K562 (cell line): Measurements from ENCODE around the gene SIGLEC5. TPM values are rescaled to one million over a fixed set of nuclear protein-coding genes. Genes with fewer than 3 reads are reported as not detected.

Experiments
- CCNT2 ChIP-seq: IDR thresholded peaks from 2 replicates; pipeline ENCODE4 v1.6.1; 2011; ENCODE audit warnings: borderline replicate concordance, low read depth, mild to moderate bottlenecking, moderate library complexity, mixed read lengths, low read length; ENCODE audit not compliant: insufficient read length; ENCODE audit errors: extremely low read depth
- DMBX1 ChIP-seq: fragments of 250-450 bp; sonication (Bioruptor Pico); IDR thresholded peaks from 2 replicates; pipeline ENCODE4 v1.8.0; 2022; ENCODE audit warnings: inconsistent platforms, mild to moderate bottlenecking, moderate library complexity, borderline replicate concordance
- E4F1 ChIP-seq: fragments of 250-450 bp; sonication (Bioruptor Pico); IDR thresholded peaks from 2 replicates; pipeline ENCODE4 v1.5.0; 2021; ENCODE audit warnings: mild to moderate bottlenecking, borderline replicate concordance
- ELF2 ChIP-seq: fragments of 250-450 bp; sonication (Bioruptor Pico); IDR thresholded peaks from 2 replicates; pipeline ENCODE4 v1.5.0; 2021; ENCODE audit warnings: mild to moderate bottlenecking
- FOSL1 ChIP-seq: fragments of 200-800 bp; sonication (Bioruptor generic); conservative IDR thresholded peaks from 2 replicates; pipeline ENCODE4 v1.6.1; 2016; ENCODE audit warnings: missing genetic modification characterization, missing compliant biosample characterization
- GABPB1 ChIP-seq: sonication (generic); formaldehyde crosslinking; IDR thresholded peaks from 2 replicates; pipeline ENCODE4 v1.8.0; 2022; ENCODE audit warnings: mild to moderate bottlenecking, missing genetic modification reagents
- HNRNPL ChIP-seq: fragments of 200-400 bp; formaldehyde crosslinking; IDR thresholded peaks from 2 replicates; pipeline ENCODE4 v1.6.1; 2017; ENCODE audit warnings: low read depth, mild to moderate bottlenecking, low read length
- KLF1 ChIP-seq: fragments of 450-650 bp; IDR thresholded peaks from 2 replicates; pipeline ENCODE4 v1.6.1; 2016; ENCODE audit warnings: missing genetic modification characterization, missing compliant biosample characterization
- NCOA4 ChIP-seq: fragments of 450-650 bp; IDR thresholded peaks from 2 replicates; pipeline ENCODE4 v1.6.1; 2018; ENCODE audit warnings: mild to moderate bottlenecking; ENCODE audit not compliant: partially characterized antibody
- NR2C1 ChIP-seq, 2 experiments: fragments of 450-650 bp; IDR thresholded peaks; 2 replicates each; pipeline ENCODE4 v1.6.1; 2017; ENCODE audit warnings: mild to moderate bottlenecking in 2 of 2, antibody characterized with exemption in 1 of 2, inconsistent platforms in 1 of 2, missing compliant biosample characterization in 1 of 2, missing genetic modification characterization in 1 of 2
- PATZ1 ChIP-seq: fragments of 250-450 bp; sonication (Bioruptor Pico); IDR thresholded peaks from 2 replicates; pipeline ENCODE4 v1.5.0; 2020; ENCODE audit warnings: mild to moderate bottlenecking, borderline replicate concordance
- POLR2A ChIP-seq: fragments of 450-650 bp; conservative IDR thresholded peaks from 2 replicates; pipeline ENCODE4 v1.6.1; 2016
- RAD51 ChIP-seq: fragments of 450-650 bp; IDR thresholded peaks from 2 replicates; pipeline ENCODE4 v1.7.1; 2016; ENCODE audit warnings: low read depth, mild to moderate bottlenecking, borderline replicate concordance
- RFX7 ChIP-seq: fragments of 250-450 bp; sonication (Bioruptor Pico); IDR thresholded peaks from 2 replicates; pipeline ENCODE4 v1.5.1; 2021; ENCODE audit warnings: mild to moderate bottlenecking
- SRF ChIP-seq, 2 experiments: fragments of 250-450, 450-650 bp in 1 of 2; sonication (Bioruptor Pico) in 1 of 2; sonication (generic) in 1 of 2; formaldehyde crosslinking; IDR thresholded peaks; 2 replicates each; pipeline versions ENCODE4 v1.5.0 to v1.5.1; 2020 to 2022; ENCODE audit warnings: mild to moderate bottlenecking in 1 of 2, missing genetic modification reagents in 1 of 2
- TSC22D4 ChIP-seq: fragments of 450-650 bp; IDR thresholded peaks from 2 replicates; pipeline ENCODE4 v1.6.1; 2016; ENCODE audit warnings: missing genetic modification characterization, missing biosample characterization, control low read depth
- YBX1 ChIP-seq: fragments of 450-650 bp; IDR thresholded peaks from 2 replicates; pipeline ENCODE4 v1.7.1; 2016; ENCODE audit warnings: mild to moderate bottlenecking
- ZEB2 ChIP-seq: fragments of 450-650 bp; IDR thresholded peaks from 2 replicates; pipeline ENCODE4 v1.6.1; 2016
- ZNF121 ChIP-seq: sonication (generic); formaldehyde crosslinking; conservative IDR thresholded peaks from 2 replicates; pipeline ENCODE4 v1.8.0; 2022; ENCODE audit warnings: missing genetic modification reagents
- ZNF23 ChIP-seq: fragments of 250-450 bp; sonication (Bioruptor Pico); IDR thresholded peaks from 2 replicates; pipeline ENCODE4 v1.4.0; 2020; ENCODE audit warnings: mild to moderate bottlenecking
- ZNF253 ChIP-seq: fragments of 250-450 bp; sonication (Bioruptor Pico); conservative IDR thresholded peaks from 2 replicates; pipeline ENCODE4 v1.6.1; 2021; ENCODE audit warnings: mild to moderate bottlenecking
- ZNF511 ChIP-seq: sonication (generic); formaldehyde crosslinking; IDR thresholded peaks from 2 replicates; pipeline ENCODE4 v1.8.0; 2022; ENCODE audit warnings: mild to moderate bottlenecking, missing genetic modification reagents
- ZNF57 ChIP-seq: fragments of 450-650 bp; formaldehyde crosslinking; IDR thresholded peaks from 2 replicates; pipeline ENCODE4 v1.4.0; 2020; ENCODE audit warnings: mild to moderate bottlenecking, moderate library complexity
- ZNF586 ChIP-seq: fragments of 450-650 bp; formaldehyde crosslinking; conservative IDR thresholded peaks from 2 replicates; pipeline ENCODE4 v1.4.0; 2020; ENCODE audit warnings: mild to moderate bottlenecking, moderate library complexity
- polyA plus RNA-seq, 8 experiments: library from polyadenylated mRNA; depleted of rRNA in 4 of 8; stranded (reverse) in 5 of 8; unstranded in 3 of 8; fragments of >200 nt; fragmentation: Nextera tagmentation in 2 of 8; fragmentation: Illumina TruSeq in 1 of 8; extraction: Ambion mirVana in 2 of 8; extraction: Trizol in 1 of 8; gene quantifications; 2 replicates each; pipeline versions ENCODE4 v1.2.1 to v1.2.3, GENCODE V29; 2011 to 2014; ENCODE audit warnings: inconsistent platforms in 1 of 8, missing spikeins in 1 of 8
- total RNA-seq, 7 experiments: library from RNA; depleted of rRNA in 6 of 7; stranded (reverse); fragments of >200 nt in 6 of 7; fragmentation: Illumina TruSeq in 2 of 7; extraction: Trizol in 2 of 7; gene quantifications; 2 replicates each; pipeline versions ENCODE4 v1.2.1 to v1.2.3, GENCODE V29; 2011 to 2021; ENCODE audit warnings: low replicate concordance in 1 of 7

The SIGLEC5 gene
- total and polyA plus RNA-seq, 9 of the 15 experiments (the other 6 are each of a cell fraction or from before 2014, with no cell fraction given): 0.14 TPM; not detected in 8

GRCh38 chr19:51593969-51594773 lies 36.0 kb downstream of the SIGLEC5 start (continued):
- TF ChIP-seq E4F1 (no peak), ZNF23 (CRISPR knock-in tag) (no peak), HNRNPL (no peak), RFX7 (CRISPR knock-in tag) (no peak), RAD51 (no peak), CCNT2 (peak; percentile 24), TSC22D4 (tag) (no peak), ZNF511 (CRISPR knock-in tag) (no peak), ZEB2 (no peak), ZNF253 (CRISPR knock-in tag) (no peak), ZNF57 (CRISPR knock-in tag) (no peak), ELF2 (CRISPR knock-in tag) (no peak), POLR2A (no peak), DMBX1 (CRISPR knock-in tag) (no peak; the same call in 1 of the 2 replicates), NR2C1 (IDR thresholded peaks at IDR 0.05) (peak; percentile 32; the same call in 1 of the 2 replicates), NR2C1 (tag; IDR thresholded peaks at IDR 0.05) (peak; percentile 64; the same call in 1 of the 2 replicates), YBX1 (no peak), FOSL1 (tag) (0 out of 2 replicates have a peak, but pooled peaks have one; percentile 10), PATZ1 (CRISPR knock-in tag) (no peak), ZNF586 (CRISPR knock-in tag) (no peak), NCOA4 (no peak), GABPB1 (CRISPR knock-in tag) (peak; percentile 85), SRF (CRISPR knock-in tag; IDR thresholded peaks at IDR 0.05) (no peak; a peak in 1 of 4 replicates), KLF1 (no peak), ZNF121 (CRISPR knock-in tag) (no peak)
